SKM-1 treated with dmso at 0.1 percent for 144 hours (cell line): ENCODE data around the gene LPCAT1.
A peak's percentile ranks its signal among the peaks of the same experiment; 100 is the strongest.
"Not testable (repeated sequence)": the region's sequence is repeated elsewhere in the genome, so short reads cannot be mapped to it uniquely, and the experiment has no call there.

Source experiments
- DNase-seq: peaks from one replicate; lab custom pipeline; 2025; ENCODE audit not compliant: unreplicated experiment; lab: John Stamatoyannopoulos, UW

The LPCAT1 gene

GRCh38 chr5:1523793-1524480, at the start of gene LPCAT1:
Gene LPCAT1, minus strand, starts transcription at chr5:1523960. Its CDS starts 116 bp downstream, at chr5:1523844.
- peak; percentile 79 for DNase-seq

GRCh38 chr5:1571875-1572274, 48.1 kb upstream of the LPCAT1 start:
- DNase-seq, result not testable (repeated sequence)

GRCh38 chr5:1570975-1571374, 47.2 kb upstream of the LPCAT1 start:
- DNase-seq, result no peak

- DNase-seq, result no peak
Measured at GRCh38 chr5:1568201-1568979, 44.6 kb upstream of the LPCAT1 start.

- not testable (repeated sequence) for DNase-seq
Measured at GRCh38 chr5:1567527-1568200, 43.9 kb upstream of the LPCAT1 start.

- no peak for DNase-seq
Measured at GRCh38 chr5:1565737-1566734, 42.3 kb upstream of the LPCAT1 start.

GRCh38 chr5:1564824-1565736, 41.3 kb upstream of the LPCAT1 start:
- no peak for DNase-seq

GRCh38 chr5:1564182-1564748, 40.5 kb upstream of the LPCAT1 start:
- DNase-seq, result peak; percentile 28

- DNase-seq, result no peak
Measured at GRCh38 chr5:1563617-1564181, 39.9 kb upstream of the LPCAT1 start.

- DNase-seq, result no peak
Measured at GRCh38 chr5:1563051-1563461, 39.3 kb upstream of the LPCAT1 start.

- DNase-seq, result no peak
Measured at GRCh38 chr5:1562599-1562998, 38.8 kb upstream of the LPCAT1 start.

- no peak for DNase-seq
Measured at GRCh38 chr5:1561402-1561929, 37.7 kb upstream of the LPCAT1 start.

GRCh38 chr5:1560499-1560898, 36.7 kb upstream of the LPCAT1 start:
- not testable (repeated sequence) for DNase-seq

GRCh38 chr5:1558944-1559343, 35.2 kb upstream of the LPCAT1 start:
- no peak for DNase-seq

GRCh38 chr5:1557114-1557873, 33.5 kb upstream of the LPCAT1 start:
- no peak for DNase-seq

- no peak for DNase-seq
Measured at GRCh38 chr5:1555808-1556731, 32.3 kb upstream of the LPCAT1 start.
